ENCODE results near the gene LY6G5B.

- TF ChIP-seq POLR2A (IDR thresholded peaks at IDR 0.05) (no peak), CTCF (IDR thresholded peaks at IDR 0.05) (no peak)
Measured at GRCh38 chr6:31642798-31643570, 26.8 kb upstream of the LY6G5B start.
